Tibial nerve (tissue), 4 donors: ENCODE results near the gene SMAD9.

Experiments
- EP300 ChIP-seq, 2 donors: sonication (generic); formaldehyde crosslinking; IDR thresholded peaks; one replicate each; pipeline ENCODE4 v1.6.1; 2017; ENCODE audit warnings: antibody characterized with exemption in 2 of 2, mild to moderate bottlenecking in 1 of 2
- POLR2A ChIP-seq, 2 donors: fragments of 450-650 bp; IDR thresholded peaks; one replicate each; pipeline ENCODE4 v1.6.1; 2017; ENCODE audit warnings: antibody characterized with exemption in 2 of 2, mild to moderate bottlenecking in 2 of 2, moderate library complexity in 2 of 2
- TF ChIP-seq, protein P1 (sequence below), 5 experiments: fragments of 200-600 bp in 3 of 5; fragments of 450-650 bp in 2 of 5; sonication (generic) in 3 of 5; IDR thresholded peaks; one replicate each; pipeline ENCODE4 v1.5.1; 2016 to 2019; ENCODE audit warnings: antibody characterized with exemption in 5 of 5, mild to moderate bottlenecking in 3 of 5, moderate library complexity in 2 of 5

DNA sequence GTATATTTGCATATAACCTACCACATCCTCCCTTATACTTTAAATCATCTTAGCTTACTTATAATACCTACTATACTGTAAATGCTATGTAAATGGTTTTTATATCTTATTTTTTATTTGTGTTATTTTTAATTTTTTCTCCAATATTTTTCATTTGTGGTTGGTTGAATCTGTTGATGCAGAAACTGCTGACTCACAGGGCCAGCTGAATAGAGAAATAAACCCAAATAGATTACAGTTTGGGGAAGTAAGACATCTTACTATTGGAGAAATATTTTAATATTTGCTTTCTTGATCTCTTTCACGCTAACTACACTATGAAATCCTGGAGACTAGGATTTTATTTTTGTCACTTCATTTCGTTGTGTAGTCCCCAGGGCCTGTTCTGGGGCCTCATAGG is 7.1 kb downstream of the SMAD9 start:
- TF ChIP-seq, protein P1, sequence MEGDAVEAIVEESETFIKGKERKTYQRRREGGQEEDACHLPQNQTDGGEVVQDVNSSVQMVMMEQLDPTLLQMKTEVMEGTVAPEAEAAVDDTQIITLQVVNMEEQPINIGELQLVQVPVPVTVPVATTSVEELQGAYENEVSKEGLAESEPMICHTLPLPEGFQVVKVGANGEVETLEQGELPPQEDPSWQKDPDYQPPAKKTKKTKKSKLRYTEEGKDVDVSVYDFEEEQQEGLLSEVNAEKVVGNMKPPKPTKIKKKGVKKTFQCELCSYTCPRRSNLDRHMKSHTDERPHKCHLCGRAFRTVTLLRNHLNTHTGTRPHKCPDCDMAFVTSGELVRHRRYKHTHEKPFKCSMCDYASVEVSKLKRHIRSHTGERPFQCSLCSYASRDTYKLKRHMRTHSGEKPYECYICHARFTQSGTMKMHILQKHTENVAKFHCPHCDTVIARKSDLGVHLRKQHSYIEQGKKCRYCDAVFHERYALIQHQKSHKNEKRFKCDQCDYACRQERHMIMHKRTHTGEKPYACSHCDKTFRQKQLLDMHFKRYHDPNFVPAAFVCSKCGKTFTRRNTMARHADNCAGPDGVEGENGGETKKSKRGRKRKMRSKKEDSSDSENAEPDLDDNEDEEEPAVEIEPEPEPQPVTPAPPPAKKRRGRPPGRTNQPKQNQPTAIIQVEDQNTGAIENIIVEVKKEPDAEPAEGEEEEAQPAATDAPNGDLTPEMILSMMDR (IDR thresholded peaks at IDR 0.05) = no peak
- no peak for TF ChIP-seq POLR2A (IDR thresholded peaks at IDR 0.05)
- TF ChIP-seq EP300 (IDR thresholded peaks at IDR 0.05) = no peak
